Spleen (tissue), 11 donors: Measurements from ENCODE around the gene PRKCB. TPM values are rescaled to one million over a fixed set of nuclear protein-coding genes. Genes with fewer than 3 reads are reported as not detected.

ENCODE experiments used
- DNase-seq: peaks from one replicate; pipeline ENCODE4 v3.0.0-alpha.2; 2020
- H3K27ac ChIP-seq, 8 donors: fragments of 200-600 bp; sonication (generic) in 7 of 8; 1 replicate in 4 of 8; 2 replicates in 4 of 8; pipeline versions ENCODE4 v1.5.0 to v1.8.0; 2016 to 2021; ENCODE audit warnings: inconsistent platforms in 4 of 8, mild to moderate bottlenecking in 4 of 8, moderate library complexity in 1 of 8
- H3K27me3 ChIP-seq, 7 donors: fragments of 200-600 bp; sonication (generic) in 6 of 7; replicated peaks in 1 of 7; 1 replicate in 4 of 7; 2 replicates in 3 of 7; pipeline versions ENCODE4 v1.5.0 to v1.8.0; 2016 to 2021; ENCODE audit warnings: inconsistent platforms in 3 of 7, mild to moderate bottlenecking in 1 of 7
- H3K36me3 ChIP-seq, 6 donors: fragments of 200-600 bp; sonication (generic) in 5 of 6; 1 replicate in 4 of 6; 2 replicates in 2 of 6; pipeline versions ENCODE4 v1.5.0 to v1.8.0; 2016 to 2021; ENCODE audit warnings: inconsistent platforms in 2 of 6
- H3K4me1 ChIP-seq, 6 donors: fragments of 200-600 bp; sonication (generic) in 5 of 6; 1 replicate in 3 of 6; 2 replicates in 3 of 6; pipeline versions ENCODE4 v1.5.0 to v1.8.0; 2016 to 2021; ENCODE audit warnings: inconsistent platforms in 3 of 6
- H3K4me3 ChIP-seq, 8 donors: fragments of 200-600 bp; sonication (generic) in 7 of 8; 1 replicate in 4 of 8; 2 replicates in 4 of 8; pipeline versions ENCODE4 v1.5.0 to v1.8.0; 2016 to 2021; ENCODE audit warnings: inconsistent platforms in 4 of 8, mild to moderate bottlenecking in 4 of 8, moderate library complexity in 2 of 8
- H3K9me3 ChIP-seq, 8 donors: fragments of 200-600 bp; sonication (generic) in 7 of 8; 1 replicate in 4 of 8; 2 replicates in 4 of 8; pipeline versions ENCODE4 v1.5.0 to v1.8.0; 2016 to 2021; ENCODE audit warnings: inconsistent platforms in 4 of 8
- CTCF ChIP-seq, 11 experiments: fragments of 200-600 bp in 7 of 11; fragments of 450-650 bp in 4 of 11; sonication (generic) in 4 of 11; IDR thresholded peaks in 8 of 11; conservative IDR thresholded peaks in 3 of 11; 1 replicate in 7 of 11; 2 replicates in 4 of 11; pipeline versions ENCODE4 v1.4.0 to v1.8.0; 2016 to 2021; ENCODE audit warnings: antibody characterized with exemption in 11 of 11, inconsistent platforms in 4 of 11, mild to moderate bottlenecking in 1 of 11
- POLR2A ChIP-seq, 3 donors: fragments of 450-650 bp; IDR thresholded peaks; one replicate each; pipeline ENCODE4 v1.5.1; 2017; ENCODE audit warnings: antibody characterized with exemption in 3 of 3, mild to moderate bottlenecking in 1 of 3
- POLR2AphosphoS5 ChIP-seq, 3 donors: sonication (generic); formaldehyde crosslinking; IDR thresholded peaks; one replicate each; pipeline ENCODE4 v1.5.1; 2017; ENCODE audit warnings: antibody characterized with exemption in 3 of 3
- WGBS, 5 donors: extraction: QIAGEN DNeasy Blood & Tissue Kit in 3 of 5; methylation state at CpG; one replicate each; pipeline versions ENCODE4 v1.1.5 to v1.1.7; 2013 to 2018; 5-methylcytosine and 5-hydroxymethylcytosine counted together
- intact Hi-C: fragments of 100-400 bp; cut with DNase I; formaldehyde crosslinking; loops from one replicate; pipeline ENCODE4 v1.15.0; 2023; ENCODE audit warnings: low total_unique reads
- polyA plus RNA-seq, 3 donors: library from polyadenylated mRNA; stranded (reverse); fragments of 200-250 nt; gene quantifications; one replicate each; pipeline ENCODE4 v1.2.1, GENCODE V29; 2013
- total RNA-seq, 7 donors: library from RNA; depleted of rRNA in 3 of 7; stranded (reverse); fragments of >200 nt in 3 of 7; fragmentation: NEBNext Ultra II Directional in 4 of 7; extraction: Animal tissue kit (Norgen Biotek cat#: 25700) in 4 of 7; gene quantifications; one replicate each; pipeline versions ENCODE4 v1.1.0 to v1.2.1, GENCODE V29; 2016 to 2021
- donor health status: healthy with polysubstance abuse.
- donor health status: DM: no; HTN: no; CAD: no; lungs with moderate emphysema.
- donor health status: DM: no; HTN: no; CAD: no.
- donor health status: Bipolar disorder and iron deficiency.
- donor health status: healthy.
- donor health status: DM: no; HTN: no; CAD: no.
- donor health status: DM: yes; HTN: yes; CAD: no.

PRKCB gene
- total and polyA plus RNA-seq, 10 donors, result 33.8 to 284 (median 182) TPM

- DNase-seq, result no peak
- H3K9me3 ChIP-seq, result no peaks in the 10 kb centered on the region
- H3K4me3 ChIP-seq, result no peak overlapping the region
- H3K27ac ChIP-seq, result peak overlapping the region in 2 of 8 donors; percentile 35 to 75
- H3K4me1 ChIP-seq, result peaks cover 9 to 86% (median 36%) of the 10 kb centered on the region in 6 donors
- WGBS, 5 donors, result 73 to 83% (median 77%) methylated on average over 4 of the region's 4 CpGs
- no peaks in the 10 kb centered on the region for H3K36me3 ChIP-seq
- no peak for TF ChIP-seq POLR2A (IDR thresholded peaks at IDR 0.05)
- TF ChIP-seq CTCF (IDR thresholded peaks at IDR 0.05 in 8 of 11, conservative IDR thresholded peaks at IDR 0.05 in 3 of 11), result no peak
- TF ChIP-seq POLR2AphosphoS5 (IDR thresholded peaks at IDR 0.05), result no peak
- H3K27me3 ChIP-seq, result no peaks in the 10 kb centered on the region
- intact Hi-C loops, result loop anchor here (10.0 kb wide), 1 partner anchor 120 kb away; no protein-coding TSS in a partner anchor
Measured at GRCh38 chr16:23945243-23945642, 109.5 kb downstream of the PRKCB start.

- Histone ChIP-seq H3K4me1 (peaks cover 21 to 98% (median 60%) of the 10 kb centered on the region in 6 donors), H3K27ac (peak overlapping the region in 7 of 8 donors; percentile 40 to 87 (median 75)), H3K9me3 (no peaks in the 10 kb centered on the region), H3K27me3 (no peaks in the 10 kb centered on the region), H3K36me3 (no peaks in the 10 kb centered on the region), H3K4me3 (no peak overlapping the region)
- DNase-seq, result no peak
- 91 to 98% (median 93%) methylated on average over 4 of the region's 4 CpGs for WGBS, 5 donors
- TF ChIP-seq POLR2AphosphoS5 (IDR thresholded peaks at IDR 0.05), result no peak
- TF ChIP-seq POLR2A (IDR thresholded peaks at IDR 0.05), result no peak
- TF ChIP-seq CTCF (IDR thresholded peaks at IDR 0.05 in 8 of 11, conservative IDR thresholded peaks at IDR 0.05 in 3 of 11), result no peak
- intact Hi-C loops, result loop anchor here (10.0 kb wide), 1 partner anchor 123 kb away; no protein-coding TSS in a partner anchor
Measured at GRCh38 chr16:23947838-23948237, 112.1 kb downstream of the PRKCB start.

- no peak for DNase-seq
Measured at GRCh38 chr16:23948949-23949411, 113.2 kb downstream of the PRKCB start.

More at GRCh38 chr16:23948949-23949411, 113.2 kb downstream of the PRKCB start:
- Histone ChIP-seq H3K27ac (peak overlapping the region; percentile 1 to 87 (median 74)), H3K4me3 (peak overlapping the region in 1 of 8 donors; percentile 30), H3K27me3 (no peaks in the 10 kb centered on the region), H3K9me3 (no peaks in the 10 kb centered on the region), H3K36me3 (no peaks in the 10 kb centered on the region), H3K4me1 (peaks cover 21 to 98% (median 63%) of the 10 kb centered on the region in 6 donors)
- WGBS, 5 donors, result 44 to 64% (median 61%) methylated on average over 11 of the region's 11 CpGs
- peak in 1 of 3 donors; percentile 42 for TF ChIP-seq POLR2AphosphoS5 (IDR thresholded peaks at IDR 0.05)
- TF ChIP-seq POLR2A (IDR thresholded peaks at IDR 0.05), result no peak
- TF ChIP-seq CTCF (IDR thresholded peaks at IDR 0.05 in 8 of 11, conservative IDR thresholded peaks at IDR 0.05 in 3 of 11), result no peak
- intact Hi-C loops, result loop anchor here (10.0 kb wide), 1 partner anchor 124 kb away; no protein-coding TSS in a partner anchor
